ENCODE data around the gene DOP1B. TPM values are rescaled to one million over a fixed set of nuclear protein-coding genes. Genes with fewer than 3 reads are reported as not detected.

Gene DOP1B
- total RNA-seq, 1 experiment from 2014 or later, result 31.0 TPM

GRCh38 chr21:36178349-36178748 lies 21.7 kb downstream of the DOP1B start:
- no peaks in the 10 kb centered on the region for H3K27me3 ChIP-seq (ENCODE audit: control insufficient read depth, insufficient read depth, low read length)
- TF ChIP-seq SIN3A (IDR thresholded peaks at IDR 0.05; ENCODE audit: borderline replicate concordance, insufficient read depth, low read depth, low read length), result no peak
- TF ChIP-seq POLR2AphosphoS5 (IDR thresholded peaks at IDR 0.05; ENCODE audit: low read depth, low read length), result no peak
- no peak for TF ChIP-seq CTCF (IDR thresholded peaks at IDR 0.05)
- TF ChIP-seq REST (IDR thresholded peaks at IDR 0.05; ENCODE audit: insufficient read depth in 1 of 2, low read depth in 2 of 2, low read length in 1 of 2), result no peak
- TF ChIP-seq TCF7L2 (IDR thresholded peaks at IDR 0.05; ENCODE audit: low read depth, low read length), result no peak
- H3K36me3 ChIP-seq (ENCODE audit: control insufficient read depth, insufficient read depth, low read length), result no peaks in the 10 kb centered on the region
- H3K4me1 ChIP-seq (ENCODE audit: control insufficient read depth, insufficient read depth, low read length), result no peaks in the 10 kb centered on the region
- intact Hi-C loops (cut with micrococcal nuclease; ENCODE audit: unreplicated experiment) (no loop called here), in situ Hi-C loops (cut with HindIII; ENCODE audit: low pct_unique_long_range_greater_than_20kb, low sequenced_read_pairs) (no loop called here)
- H3K27ac ChIP-seq (ENCODE audit: low read length), result no peak overlapping the region
- no peaks in the 10 kb centered on the region for H3K9me3 ChIP-seq (ENCODE audit: control insufficient read depth, insufficient read depth, low read depth, low read length)
- ATAC-seq, result no peak
- DNase-seq (ENCODE audit: low read depth, low spot score), result no peak
- ChIA-PET POLR2A (no interaction called here), CTCF (no interaction called here)
- H3K4me3 ChIP-seq (ENCODE audit: low read depth in 2 of 2, low read length in 2 of 2), result no peak overlapping the region
- BruUV-seq (replicated peaks), result no TSS peak

- DNase-seq (ENCODE audit: low read depth, low spot score) (no peak), ATAC-seq (no peak)
- Histone ChIP-seq H3K4me1 (ENCODE audit: control insufficient read depth, insufficient read depth, low read length) (no peaks in the 10 kb centered on the region), H3K27ac (ENCODE audit: low read length) (no peak overlapping the region), H3K4me3 (ENCODE audit: low read depth in 2 of 2, low read length in 2 of 2) (no peak overlapping the region), H3K9me3 (ENCODE audit: control insufficient read depth, insufficient read depth, low read depth, low read length) (no peaks in the 10 kb centered on the region), H3K36me3 (ENCODE audit: control insufficient read depth, insufficient read depth, low read length) (no peaks in the 10 kb centered on the region), H3K27me3 (ENCODE audit: control insufficient read depth, insufficient read depth, low read length) (no peaks in the 10 kb centered on the region)
- ChIA-PET CTCF (no interaction called here), POLR2A (no interaction called here)
- no peak for TF ChIP-seq POLR2AphosphoS5 (IDR thresholded peaks at IDR 0.05; ENCODE audit: low read depth, low read length)
- no peak for TF ChIP-seq SIN3A (IDR thresholded peaks at IDR 0.05; ENCODE audit: borderline replicate concordance, insufficient read depth, low read depth, low read length)
- no peak for TF ChIP-seq REST (IDR thresholded peaks at IDR 0.05; ENCODE audit: insufficient read depth in 1 of 2, low read depth in 2 of 2, low read length in 1 of 2)
- no peak for TF ChIP-seq CTCF (IDR thresholded peaks at IDR 0.05)
- no peak for TF ChIP-seq TCF7L2 (IDR thresholded peaks at IDR 0.05; ENCODE audit: low read depth, low read length)
- intact Hi-C loops (cut with micrococcal nuclease; ENCODE audit: unreplicated experiment), result no loop called here
- TSS peak; percentile 48 for BruUV-seq (replicated peaks)
- in situ Hi-C loops (cut with HindIII; ENCODE audit: low pct_unique_long_range_greater_than_20kb, low sequenced_read_pairs), result no loop called here
Observed at GRCh38 chr21:36179145-36179544, 22.5 kb downstream of the DOP1B start.
